Lung (tissue), 12 donors: Measurements from ENCODE around the gene HIC1. TPM values are rescaled to one million over a fixed set of nuclear protein-coding genes. Genes with fewer than 3 reads are reported as not detected.

Experiments
- ATAC-seq: fragments of 200-7000 bp; cut with Tn5 transposase; one replicate; pipeline ENCODE4 v1.9.1; 2020; ENCODE audit warnings: moderate number of reproducible peaks; ENCODE audit not compliant: insufficient read depth, low FRiP score
- DNase-seq, 3 donors: peaks; one replicate each; pipeline ENCODE4 v3.0.0-alpha.2; 2013 to 2017
- H3K27ac ChIP-seq, 2 donors: one replicate each; pipeline ENCODE4 v1.5.1; 2013; ENCODE audit warnings: mild to moderate bottlenecking in 2 of 2, moderate library complexity in 2 of 2, control low read depth in 1 of 2, inconsistent platforms in 1 of 2, low read depth in 1 of 2, low read length in 1 of 2
- H3K27me3 ChIP-seq, 3 donors: one replicate each; pipeline ENCODE4 v1.5.1; 2013; ENCODE audit warnings: low read length in 2 of 3; ENCODE audit not compliant: control insufficient read depth in 3 of 3, insufficient read depth in 3 of 3
- H3K36me3 ChIP-seq, 4 donors: one replicate each; pipeline ENCODE4 v1.5.1; 2013; ENCODE audit warnings: low read length in 4 of 4, mild to moderate bottlenecking in 1 of 4, moderate library complexity in 1 of 4; ENCODE audit not compliant: control insufficient read depth in 4 of 4, insufficient read depth in 4 of 4
- H3K4me1 ChIP-seq, 5 donors: one replicate each; pipeline ENCODE4 v1.5.1; 2013; ENCODE audit warnings: low read length in 5 of 5, mild to moderate bottlenecking in 2 of 5, moderate library complexity in 1 of 5; ENCODE audit not compliant: control insufficient read depth in 5 of 5, insufficient read depth in 5 of 5
- H3K4me3 ChIP-seq: one replicate; pipeline ENCODE4 v1.5.1; 2013; ENCODE audit warnings: mild to moderate bottlenecking, control low read depth, moderate library complexity
- H3K9ac ChIP-seq, 2 donors: one replicate each; pipeline ENCODE4 v1.5.1; 2013; ENCODE audit warnings: low read length in 2 of 2, control low read depth in 1 of 2; ENCODE audit not compliant: insufficient read depth in 1 of 2
- H3K9me3 ChIP-seq, 4 donors: one replicate each; pipeline ENCODE4 v1.5.1; 2013; ENCODE audit warnings: low read length in 3 of 4, mild to moderate bottlenecking in 1 of 4, moderate library complexity in 1 of 4; ENCODE audit not compliant: control insufficient read depth in 4 of 4, insufficient read depth in 3 of 4
- WGBS, 2 donors: extraction: QIAGEN DNeasy Blood & Tissue Kit; methylation state at CpG; one replicate each; pipeline ENCODE4 v1.1.7; 2013; 5-methylcytosine and 5-hydroxymethylcytosine counted together
- polyA plus RNA-seq, 2 donors: library from polyadenylated mRNA; stranded (reverse); fragments of 200-250 nt; gene quantifications; one replicate each; pipeline ENCODE4 v1.2.1, GENCODE V29; 2013
- total RNA-seq, 2 donors: library from RNA; depleted of rRNA in 1 of 2; stranded (reverse); fragments of >200 nt in 1 of 2; gene quantifications; one replicate each; pipeline ENCODE4 v1.2.1, GENCODE V29; 2014 to 2021
- TF ChIP-seq, protein P1 (sequence below): IDR thresholded peaks from 2 replicates; pipeline ENCODE4 v1.5.1; 2012; ENCODE audit warnings: mild to moderate bottlenecking; ENCODE audit errors: control extremely low read depth, extremely low read depth
- donor health status: control.
- donor health status: control.
- donor health status: Bipolar disorder and iron deficiency.
- donor health status: healthy.
- donor health status: DM: yes; HTN: yes; CAD: no.

The HIC1 gene
- total and polyA plus RNA-seq, 4 donors: 5.5 to 34.8 (median 21.6) TPM

DNA sequence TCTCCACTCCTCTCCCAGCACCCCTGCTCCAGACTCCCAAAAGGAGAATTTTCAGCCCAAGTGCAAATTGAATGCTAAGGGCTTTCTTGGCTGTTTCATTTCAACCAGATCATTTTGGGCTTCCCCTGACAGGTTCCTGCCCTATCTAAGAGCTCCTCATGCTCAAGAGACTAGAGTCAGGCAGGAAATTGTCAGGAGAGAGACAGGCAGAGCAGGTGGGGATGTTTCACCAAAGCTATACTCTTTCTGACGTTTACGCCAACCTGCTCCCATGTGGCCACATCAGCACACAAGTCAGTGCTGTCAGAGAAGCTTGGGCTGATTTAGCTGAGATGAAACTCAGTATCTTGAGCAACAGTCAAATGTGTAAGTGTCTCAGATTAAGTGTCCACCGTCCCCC, 31.4 kb downstream of the HIC1 start:
- DNase-seq: no peak
- Histone ChIP-seq H3K36me3 (peaks cover 0 to 7% (median 2%) of the 10 kb centered on the region in 4 donors), H3K27ac (peak overlapping the region in 1 of 2 donors; percentile 51), H3K4me1 (peaks cover 23 to 97% (median 69%) of the 10 kb centered on the region in 5 donors), H3K9me3 (no peaks in the 10 kb centered on the region), H3K9ac (no peak overlapping the region), H3K4me3 (no peak overlapping the region), H3K27me3 (no peaks in the 10 kb centered on the region)
- 53 to 64% methylated on average over 3 of the region's 3 CpGs for WGBS, 2 donors
- no peak for ATAC-seq
- TF ChIP-seq, protein P1, sequence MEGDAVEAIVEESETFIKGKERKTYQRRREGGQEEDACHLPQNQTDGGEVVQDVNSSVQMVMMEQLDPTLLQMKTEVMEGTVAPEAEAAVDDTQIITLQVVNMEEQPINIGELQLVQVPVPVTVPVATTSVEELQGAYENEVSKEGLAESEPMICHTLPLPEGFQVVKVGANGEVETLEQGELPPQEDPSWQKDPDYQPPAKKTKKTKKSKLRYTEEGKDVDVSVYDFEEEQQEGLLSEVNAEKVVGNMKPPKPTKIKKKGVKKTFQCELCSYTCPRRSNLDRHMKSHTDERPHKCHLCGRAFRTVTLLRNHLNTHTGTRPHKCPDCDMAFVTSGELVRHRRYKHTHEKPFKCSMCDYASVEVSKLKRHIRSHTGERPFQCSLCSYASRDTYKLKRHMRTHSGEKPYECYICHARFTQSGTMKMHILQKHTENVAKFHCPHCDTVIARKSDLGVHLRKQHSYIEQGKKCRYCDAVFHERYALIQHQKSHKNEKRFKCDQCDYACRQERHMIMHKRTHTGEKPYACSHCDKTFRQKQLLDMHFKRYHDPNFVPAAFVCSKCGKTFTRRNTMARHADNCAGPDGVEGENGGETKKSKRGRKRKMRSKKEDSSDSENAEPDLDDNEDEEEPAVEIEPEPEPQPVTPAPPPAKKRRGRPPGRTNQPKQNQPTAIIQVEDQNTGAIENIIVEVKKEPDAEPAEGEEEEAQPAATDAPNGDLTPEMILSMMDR: no peak

DNA sequence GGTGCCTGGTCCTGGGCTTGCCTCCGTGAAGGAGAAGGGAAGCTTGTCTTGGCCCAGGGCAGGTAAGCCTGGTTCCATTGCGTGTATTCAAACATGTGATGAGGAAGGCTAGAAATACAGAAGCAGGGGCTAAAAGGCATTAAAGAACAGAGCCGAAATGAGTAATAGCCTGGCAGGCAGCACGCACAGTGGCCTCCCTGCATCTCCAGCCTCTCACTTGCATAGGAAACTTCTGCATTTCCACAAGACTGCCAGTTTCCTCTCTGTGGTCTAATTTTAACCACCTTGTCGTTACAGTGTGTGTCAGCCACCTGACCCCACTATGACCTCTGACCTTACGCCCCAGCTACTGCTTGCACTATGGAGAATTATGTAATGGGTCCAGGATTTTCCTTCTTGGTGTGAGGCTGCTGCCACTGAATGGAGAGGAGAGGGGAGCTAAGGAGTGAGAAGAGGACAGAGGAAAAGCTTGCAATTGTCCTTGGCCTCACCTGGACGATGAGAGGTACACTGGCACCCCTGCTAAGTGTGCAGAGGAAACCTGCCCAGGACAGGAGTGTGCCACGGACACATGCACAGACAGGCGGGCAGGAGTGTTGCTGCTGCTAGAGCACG, 32.8 kb downstream of the HIC1 start:
- Histone ChIP-seq H3K27ac (peak overlapping the region; percentile 53 to 81), H3K9me3 (no peaks in the 10 kb centered on the region), H3K27me3 (no peaks in the 10 kb centered on the region), H3K36me3 (no peaks in the 10 kb centered on the region), H3K4me3 (no peak overlapping the region), H3K9ac (no peak overlapping the region), H3K4me1 (peaks cover 23 to 86% (median 63%) of the 10 kb centered on the region in 5 donors)
- WGBS, 2 donors: 22 to 43% methylated on average over 10 of the region's 10 CpGs
- TF ChIP-seq, protein P1: no peak
- DNase-seq: peak in 2 of 3 donors; percentile 42 to 70
- ATAC-seq: peak; percentile 15

DNA sequence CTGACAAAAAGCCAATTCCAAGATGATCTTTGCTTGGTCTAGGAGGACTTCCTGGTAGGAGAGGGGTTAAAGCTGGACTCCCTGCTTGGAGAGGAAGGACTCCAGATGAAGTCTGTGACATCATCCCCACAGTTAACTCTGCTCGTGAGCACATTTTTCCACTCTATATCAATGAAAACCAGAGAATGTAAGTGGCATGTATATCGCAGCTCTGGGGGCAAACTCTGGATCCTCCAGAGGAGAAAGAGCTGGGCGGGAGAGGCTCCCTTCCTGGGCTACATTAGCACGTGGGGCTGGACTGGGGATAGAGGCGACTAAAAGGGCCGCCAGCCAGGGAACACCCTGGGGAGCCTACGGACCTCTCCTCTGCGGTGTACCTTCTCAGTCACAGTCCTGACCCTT, 34.1 kb downstream of the HIC1 start:
- Histone ChIP-seq H3K4me1 (peaks cover 22 to 73% (median 51%) of the 10 kb centered on the region in 5 donors), H3K4me3 (no peak overlapping the region), H3K9ac (peak overlapping the region in 1 of 2 donors; percentile 91), H3K27me3 (no peaks in the 10 kb centered on the region), H3K9me3 (no peaks in the 10 kb centered on the region), H3K36me3 (no peaks in the 10 kb centered on the region), H3K27ac (peak overlapping the region; percentile 81 to 82)
- DNase-seq (peak; percentile 52 to 80 (median 78)), ATAC-seq (no peak)
- WGBS, 2 donors: 25 to 36% methylated on average over 8 of the region's 8 CpGs
- TF ChIP-seq, protein P1: no peak

DNA sequence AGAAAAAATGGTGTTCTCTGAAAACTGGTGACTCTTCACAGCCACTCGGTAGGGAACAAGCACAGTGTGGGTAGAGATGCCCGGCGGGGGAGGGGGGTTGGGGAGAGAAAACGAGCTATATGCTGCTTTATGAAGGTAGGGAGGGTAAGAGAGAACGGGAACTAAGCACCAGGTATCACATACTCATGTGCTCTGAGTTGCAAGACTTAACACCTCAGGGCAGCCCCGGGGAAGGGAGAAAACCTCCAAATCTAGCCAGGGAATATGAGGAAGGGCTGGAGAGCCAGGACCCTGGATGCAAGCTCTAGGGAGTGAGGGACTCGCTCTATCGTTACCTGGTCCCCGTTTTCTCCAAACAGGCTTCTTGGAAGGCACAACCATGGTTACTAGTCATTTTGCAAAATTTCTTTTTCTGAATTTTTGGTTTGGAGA, 35.3 kb downstream of the HIC1 start:
- TF ChIP-seq, protein P1: no peak
- no peak for ATAC-seq
- peak overlapping the region; percentile 46 to 69 for H3K27ac ChIP-seq
- H3K27me3 ChIP-seq: no peaks in the 10 kb centered on the region
- 53 to 59% methylated on average over 9 of the region's 9 CpGs for WGBS, 2 donors
- H3K9me3 ChIP-seq: no peaks in the 10 kb centered on the region
- DNase-seq: no peak
- H3K9ac ChIP-seq: peak overlapping the region in 1 of 2 donors; percentile 0
- H3K4me3 ChIP-seq: no peak overlapping the region
- peaks cover 0 to 2% (median 0%) of the 10 kb centered on the region in 4 donors for H3K36me3 ChIP-seq
- H3K4me1 ChIP-seq: peaks cover 14 to 68% (median 43%) of the 10 kb centered on the region in 5 donors
